DND-41 (cell line): ENCODE data around the gene LAMA4.

Experiments used
- ATAC-seq: fragments of 200-7000 bp; cut with Tn5 transposase; 3 replicates; pipeline ENCODE4 v1.9.1; 2021; ENCODE audit warnings: low read depth; ENCODE audit not compliant: insufficient read depth
- DNase-seq: peaks from one replicate; pipeline ENCODE4 v3.0.0-alpha.2; 2020
- H2AFZ ChIP-seq: 2 replicates; pipeline ENCODE4 v1.6.0; 2012; ENCODE audit warnings: low read depth, low read length
- H3K27ac ChIP-seq: 2 replicates; pipeline ENCODE4 v1.5.1; 2012; ENCODE audit warnings: low read length, inconsistent platforms
- H3K27me3 ChIP-seq: fragments of 200-600 bp; sonication (generic); 2 replicates; pipeline ENCODE4 v1.6.0; 2012; ENCODE audit warnings: low read length, mild to moderate bottlenecking, inconsistent platforms; ENCODE audit not compliant: insufficient read depth, poor library complexity
- H3K36me3 ChIP-seq: 2 replicates; pipeline ENCODE4 v1.5.1; 2012; ENCODE audit warnings: low read length, inconsistent platforms; ENCODE audit not compliant: insufficient read depth
- H3K4me1 ChIP-seq: 2 replicates; pipeline ENCODE4 v1.5.1; 2012; ENCODE audit warnings: mild to moderate bottlenecking, low read length; ENCODE audit not compliant: insufficient read depth
- H3K4me2 ChIP-seq: 2 replicates; pipeline ENCODE4 v1.6.0; 2012; ENCODE audit warnings: mild to moderate bottlenecking, moderate library complexity, low read length, inconsistent platforms; ENCODE audit not compliant: insufficient read depth
- H3K4me3 ChIP-seq, 2 experiments: fragments of 200-600 bp in 1 of 2; shearing (Covaris generic) in 1 of 2; 2 replicates each; pipeline ENCODE4 v1.5.1; 2012 to 2016; ENCODE audit warnings: inconsistent platforms in 2 of 2, low read length in 2 of 2, mild to moderate bottlenecking in 2 of 2, low read depth in 1 of 2, moderate library complexity in 1 of 2
- H3K79me2 ChIP-seq: 2 replicates; pipeline ENCODE4 v1.6.0; 2012; ENCODE audit warnings: low read length, inconsistent platforms; ENCODE audit not compliant: insufficient read depth
- H3K9ac ChIP-seq: 2 replicates; pipeline ENCODE4 v1.6.0; 2012; ENCODE audit warnings: low read depth, mild to moderate bottlenecking, inconsistent platforms, low read length, moderate library complexity
- H3K9me3 ChIP-seq: 2 replicates; pipeline ENCODE4 v1.5.1; 2012; ENCODE audit warnings: low read length, moderate library complexity, mild to moderate bottlenecking, inconsistent platforms; ENCODE audit not compliant: insufficient read depth, severe bottlenecking
- H4K20me1 ChIP-seq: 2 replicates; pipeline ENCODE4 v1.6.0; 2012; ENCODE audit warnings: low read length; ENCODE audit not compliant: insufficient read depth
- EZH2 ChIP-seq: IDR thresholded peaks from 3 replicates; pipeline ENCODE4 v1.6.1; 2012; ENCODE audit warnings: borderline replicate concordance, low read depth, mild to moderate bottlenecking, moderate library complexity, low read length, inconsistent platforms; ENCODE audit not compliant: severe bottlenecking
- TF ChIP-seq, protein P1 (sequence below): IDR thresholded peaks from 2 replicates; pipeline ENCODE4 v1.5.1; 2012; ENCODE audit warnings: borderline replicate concordance, low read length, moderate library complexity, mild to moderate bottlenecking; ENCODE audit not compliant: poor library complexity, severe bottlenecking; ENCODE audit errors: extremely low read depth

Gene LAMA4

DNA sequence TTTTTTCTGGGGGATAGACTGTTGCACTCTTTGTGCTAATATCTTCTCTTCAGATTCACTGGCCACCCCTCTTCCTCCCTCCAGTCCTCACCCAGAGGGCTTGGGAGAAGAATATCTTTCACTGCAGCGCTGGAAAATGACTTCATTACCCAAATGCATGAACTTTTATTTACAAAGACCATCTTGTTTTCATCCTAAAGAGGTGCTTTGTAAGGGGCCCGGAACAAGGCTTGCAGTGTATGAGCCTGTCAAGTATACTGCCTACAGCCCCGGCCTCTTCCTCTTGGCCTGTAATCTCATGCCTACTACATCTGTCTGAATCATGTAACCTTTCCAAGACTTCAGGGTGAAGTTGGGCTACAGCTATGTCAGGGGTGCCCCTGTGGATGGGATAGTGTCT is 554 bp upstream of the LAMA4 start:
- H3K79me2 ChIP-seq: no peaks in the 10 kb centered on the region
- H3K9ac ChIP-seq: no peak overlapping the region
- peaks cover 7% of the 10 kb centered on the region for H3K27me3 ChIP-seq
- no peaks in the 10 kb centered on the region for H3K36me3 ChIP-seq
- no peak overlapping the region for H3K4me2 ChIP-seq
- DNase-seq: no peak
- H3K9me3 ChIP-seq: no peaks in the 10 kb centered on the region
- no peak overlapping the region for H2AFZ ChIP-seq
- no peak for ATAC-seq
- TF ChIP-seq, protein P1, sequence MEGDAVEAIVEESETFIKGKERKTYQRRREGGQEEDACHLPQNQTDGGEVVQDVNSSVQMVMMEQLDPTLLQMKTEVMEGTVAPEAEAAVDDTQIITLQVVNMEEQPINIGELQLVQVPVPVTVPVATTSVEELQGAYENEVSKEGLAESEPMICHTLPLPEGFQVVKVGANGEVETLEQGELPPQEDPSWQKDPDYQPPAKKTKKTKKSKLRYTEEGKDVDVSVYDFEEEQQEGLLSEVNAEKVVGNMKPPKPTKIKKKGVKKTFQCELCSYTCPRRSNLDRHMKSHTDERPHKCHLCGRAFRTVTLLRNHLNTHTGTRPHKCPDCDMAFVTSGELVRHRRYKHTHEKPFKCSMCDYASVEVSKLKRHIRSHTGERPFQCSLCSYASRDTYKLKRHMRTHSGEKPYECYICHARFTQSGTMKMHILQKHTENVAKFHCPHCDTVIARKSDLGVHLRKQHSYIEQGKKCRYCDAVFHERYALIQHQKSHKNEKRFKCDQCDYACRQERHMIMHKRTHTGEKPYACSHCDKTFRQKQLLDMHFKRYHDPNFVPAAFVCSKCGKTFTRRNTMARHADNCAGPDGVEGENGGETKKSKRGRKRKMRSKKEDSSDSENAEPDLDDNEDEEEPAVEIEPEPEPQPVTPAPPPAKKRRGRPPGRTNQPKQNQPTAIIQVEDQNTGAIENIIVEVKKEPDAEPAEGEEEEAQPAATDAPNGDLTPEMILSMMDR: no peak
- no peak overlapping the region for H3K4me3 ChIP-seq
- no peak overlapping the region for H3K27ac ChIP-seq
- H3K4me1 ChIP-seq: no peaks in the 10 kb centered on the region
- H4K20me1 ChIP-seq: no peaks in the 10 kb centered on the region

GRCh38 chr6:112253498-112253840 is 898 bp downstream of the LAMA4 start:
- Histone ChIP-seq H3K4me2 (no peak overlapping the region), H4K20me1 (no peaks in the 10 kb centered on the region), H3K27ac (no peak overlapping the region), H3K9ac (no peak overlapping the region), H3K36me3 (no peaks in the 10 kb centered on the region), H3K4me1 (no peaks in the 10 kb centered on the region), H2AFZ (no peak overlapping the region), H3K27me3 (peaks cover 3% of the 10 kb centered on the region), H3K79me2 (no peaks in the 10 kb centered on the region), H3K9me3 (no peaks in the 10 kb centered on the region), H3K4me3 (no peak overlapping the region)
- TF ChIP-seq, protein P1: no peak
- no peak for TF ChIP-seq EZH2
- ATAC-seq (no peak), DNase-seq (no peak)

- Histone ChIP-seq H3K4me1 (no peaks in the 10 kb centered on the region), H3K27ac (no peak overlapping the region), H4K20me1 (no peaks in the 10 kb centered on the region), H3K4me2 (no peak overlapping the region), H3K36me3 (no peaks in the 10 kb centered on the region), H3K27me3 (peaks cover 3% of the 10 kb centered on the region), H3K79me2 (no peaks in the 10 kb centered on the region), H3K4me3 (no peak overlapping the region), H2AFZ (no peak overlapping the region), H3K9me3 (no peaks in the 10 kb centered on the region), H3K9ac (no peak overlapping the region)
- ATAC-seq (no peak), DNase-seq (no peak)
- no peak for TF ChIP-seq EZH2
- TF ChIP-seq, protein P1: no peak
Measured at GRCh38 chr6:112252571-112253497, 1.5 kb downstream of the LAMA4 start.
